Karpas-422 (cell line): ENCODE data around the gene DSCAM. TPM values are rescaled to one million over a fixed set of nuclear protein-coding genes. Genes with fewer than 3 reads are reported as not detected.

Experiments used
- DNase-seq: peaks from one replicate; pipeline ENCODE4 v3.0.0-alpha.2; 2015
- H2AFZ ChIP-seq: fragments of 200-600 bp; sonication (generic); 2 replicates; pipeline ENCODE4 v1.6.1; 2014; ENCODE audit warnings: antibody characterized with exemption, low read length, mixed read lengths
- H3K27ac ChIP-seq: fragments of 200-600 bp; sonication (generic); 2 replicates; pipeline ENCODE4 v1.5.1; 2014; ENCODE audit warnings: mild to moderate bottlenecking, low read length, moderate library complexity
- H3K27me3 ChIP-seq: fragments of 200-600 bp; sonication (generic); 2 replicates; pipeline ENCODE4 v1.6.1; 2014; ENCODE audit warnings: low read length, mixed read lengths
- H3K36me3 ChIP-seq: fragments of 200-600 bp; sonication (generic); 2 replicates; pipeline ENCODE4 v1.6.1; 2014; ENCODE audit warnings: low read length, mixed read lengths; ENCODE audit not compliant: insufficient read depth
- H3K4me1 ChIP-seq: fragments of 200-600 bp; sonication (generic); 2 replicates; pipeline ENCODE4 v1.6.1; 2014; ENCODE audit warnings: mild to moderate bottlenecking, low read length, mixed read lengths
- H3K4me2 ChIP-seq: fragments of 200-600 bp; sonication (generic); 2 replicates; pipeline ENCODE4 v1.6.1; 2014; ENCODE audit warnings: low read length, low read depth, mild to moderate bottlenecking; ENCODE audit not compliant: poor library complexity, severe bottlenecking
- H3K4me3 ChIP-seq: fragments of 200-600 bp; sonication (generic); 2 replicates; pipeline ENCODE4 v1.5.1; 2014; ENCODE audit warnings: mild to moderate bottlenecking, antibody characterized with exemption, low read length, mixed read lengths
- H3K79me2 ChIP-seq: fragments of 200-600 bp; sonication (generic); 2 replicates; pipeline ENCODE4 v1.6.1; 2014; ENCODE audit warnings: mild to moderate bottlenecking, low read length, mixed read lengths
- H3K9ac ChIP-seq: fragments of 200-600 bp; sonication (generic); 2 replicates; pipeline ENCODE4 v1.6.0; 2014; ENCODE audit warnings: low read length
- H3K9me2 ChIP-seq: fragments of 200-600 bp; sonication (generic), shearing (Covaris generic); replicated peaks from 2 replicates; pipeline ENCODE4 v1.6.0; 2014; ENCODE audit warnings: mild to moderate bottlenecking, low read length, moderate library complexity; ENCODE audit not compliant: insufficient read depth
- H3K9me3 ChIP-seq: fragments of 300-700, 200-600 bp; sonication (generic); 2 replicates; pipeline ENCODE4 v1.6.1; 2014; ENCODE audit warnings: low read length, mixed read lengths
- H4K20me1 ChIP-seq: fragments of 200-600 bp; sonication (generic); 2 replicates; pipeline ENCODE4 v1.6.1; 2014; ENCODE audit warnings: mild to moderate bottlenecking, antibody characterized with exemption, low read length, low read depth; ENCODE audit not compliant: insufficient read depth
- total RNA-seq: library from RNA; depleted of rRNA; stranded (reverse); fragments of >200 nt; shearing (Covaris generic); gene quantifications from 2 replicates; pipeline ENCODE4 v1.2.3, GENCODE V29; 2014; ENCODE audit warnings: low replicate concordance

Gene DSCAM
- total RNA-seq, 1 experiment from 2014 or later, result not detected

DNA sequence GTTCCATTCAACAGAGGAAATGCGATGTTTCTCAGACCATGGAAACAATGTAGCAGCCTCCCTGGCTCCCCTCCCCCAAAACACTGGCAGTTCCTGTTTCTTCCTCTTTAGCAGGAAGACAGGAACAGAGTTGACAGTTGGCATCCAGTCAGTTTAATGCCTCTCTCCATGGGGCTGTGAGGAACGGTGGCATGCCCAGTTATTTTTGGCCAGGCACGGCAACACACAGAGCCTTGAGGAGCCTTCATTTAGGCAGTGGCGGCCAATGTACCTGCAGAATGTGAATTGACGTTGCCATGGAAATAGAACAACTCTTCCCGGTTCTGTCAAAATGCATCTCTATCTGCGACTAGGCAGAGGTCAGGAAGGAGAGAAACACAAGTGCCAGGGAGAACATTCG lies 330.6 kb downstream of the DSCAM start:
- peaks cover 22% of the 10 kb centered on the region for H3K9me3 ChIP-seq
- H3K4me3 ChIP-seq, result no peak overlapping the region
- no peak for DNase-seq
- H3K9ac ChIP-seq, result no peak overlapping the region
- no peaks in the 10 kb centered on the region for H3K79me2 ChIP-seq
- no peaks in the 10 kb centered on the region for H4K20me1 ChIP-seq
- no peak overlapping the region for H2AFZ ChIP-seq
- H3K27ac ChIP-seq, result no peak overlapping the region
- H3K27me3 ChIP-seq, result no peaks in the 10 kb centered on the region
- no peaks in the 10 kb centered on the region for H3K4me1 ChIP-seq
- H3K4me2 ChIP-seq, result no peak overlapping the region
- no peaks in the 10 kb centered on the region for H3K36me3 ChIP-seq
- no peaks in the 10 kb centered on the region for H3K9me2 ChIP-seq

DNA sequence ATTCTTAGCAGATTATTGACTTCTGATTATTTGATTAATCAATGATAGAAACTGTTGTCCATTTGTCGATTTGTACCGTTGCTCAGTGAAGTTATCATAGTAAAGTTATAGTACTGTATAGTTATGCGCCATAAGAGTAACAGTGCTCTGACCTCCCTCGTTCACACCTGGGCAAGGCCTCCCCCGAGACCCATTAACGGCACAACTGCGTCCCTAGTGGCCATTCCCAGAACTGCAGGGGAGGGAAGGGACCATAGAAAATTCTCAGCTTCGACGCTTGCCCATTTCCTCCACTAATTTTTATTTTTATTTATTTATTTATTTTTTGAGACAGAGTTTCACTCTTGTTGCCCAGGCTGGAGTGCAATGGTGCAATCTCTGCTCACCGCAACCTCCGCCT lies 334.4 kb downstream of the DSCAM start:
- Histone ChIP-seq H3K9ac (no peak overlapping the region), H3K79me2 (no peaks in the 10 kb centered on the region), H3K9me3 (peaks cover 25% of the 10 kb centered on the region), H4K20me1 (no peaks in the 10 kb centered on the region), H3K4me2 (no peak overlapping the region), H3K4me3 (no peak overlapping the region), H3K27ac (no peak overlapping the region), H3K4me1 (no peaks in the 10 kb centered on the region), H3K36me3 (no peaks in the 10 kb centered on the region), H2AFZ (no peak overlapping the region), H3K27me3 (no peaks in the 10 kb centered on the region), H3K9me2 (no peaks in the 10 kb centered on the region)
- DNase-seq, result peak; percentile 47

DNA sequence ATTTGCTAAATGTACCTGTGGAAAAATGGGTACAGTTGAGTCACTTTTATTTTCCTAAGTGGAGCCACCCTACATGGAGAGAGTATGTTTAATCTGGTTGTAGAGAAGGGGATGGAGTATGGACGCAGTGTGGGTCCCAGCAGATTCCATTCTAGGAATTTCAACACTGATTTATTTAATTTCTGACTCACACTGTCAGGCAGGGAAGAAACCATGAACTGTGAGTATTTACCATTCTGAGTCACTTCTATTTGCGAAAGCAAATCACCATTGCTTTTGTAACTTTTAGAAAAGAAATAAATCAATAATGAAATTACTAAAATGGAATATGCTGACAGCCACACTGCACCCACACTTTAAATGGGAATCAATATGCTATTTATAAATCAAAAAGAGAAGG lies 339.0 kb downstream of the DSCAM start:
- Histone ChIP-seq H3K27me3 (no peaks in the 10 kb centered on the region), H3K9me3 (peaks cover 10% of the 10 kb centered on the region), H4K20me1 (no peaks in the 10 kb centered on the region), H3K9me2 (no peaks in the 10 kb centered on the region), H3K27ac (no peak overlapping the region), H3K36me3 (no peaks in the 10 kb centered on the region; the same call in 1 of the 2 replicates), H3K79me2 (no peaks in the 10 kb centered on the region), H2AFZ (no peak overlapping the region), H3K4me2 (no peak overlapping the region), H3K9ac (no peak overlapping the region), H3K4me1 (no peaks in the 10 kb centered on the region), H3K4me3 (no peak overlapping the region)
- no peak for DNase-seq

DNA sequence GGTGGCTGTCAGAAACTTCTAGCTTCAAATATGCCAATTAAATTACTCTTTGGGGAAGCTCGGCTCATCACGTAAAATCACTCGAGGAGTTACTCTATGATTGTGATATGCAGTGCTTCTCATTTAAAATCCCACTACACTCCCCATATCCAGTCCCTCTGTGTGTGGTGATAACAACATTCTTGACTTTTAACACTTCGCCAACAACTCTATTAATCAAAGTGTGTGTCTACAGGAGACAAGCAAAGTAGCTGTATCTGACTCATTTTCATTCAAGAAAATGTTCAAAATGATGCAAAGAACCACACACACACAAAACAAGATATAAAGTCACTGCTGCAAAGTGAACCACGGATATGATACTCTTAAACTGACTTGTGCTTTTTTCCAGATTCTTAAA lies 341.3 kb downstream of the DSCAM start:
- H3K27me3 ChIP-seq, result no peaks in the 10 kb centered on the region
- H3K27ac ChIP-seq, result no peak overlapping the region
- H3K36me3 ChIP-seq, result no peaks in the 10 kb centered on the region; the same call in 1 of the 2 replicates
- H3K4me3 ChIP-seq, result no peak overlapping the region
- no peak for DNase-seq
- no peaks in the 10 kb centered on the region for H3K4me1 ChIP-seq
- no peak overlapping the region for H2AFZ ChIP-seq
- no peaks in the 10 kb centered on the region for H4K20me1 ChIP-seq
- no peak overlapping the region for H3K4me2 ChIP-seq
- no peaks in the 10 kb centered on the region for H3K9me2 ChIP-seq
- H3K9me3 ChIP-seq, result peaks cover 10% of the 10 kb centered on the region; the same call in 1 of the 2 replicates
- H3K9ac ChIP-seq, result no peak overlapping the region
- no peaks in the 10 kb centered on the region for H3K79me2 ChIP-seq

DNA sequence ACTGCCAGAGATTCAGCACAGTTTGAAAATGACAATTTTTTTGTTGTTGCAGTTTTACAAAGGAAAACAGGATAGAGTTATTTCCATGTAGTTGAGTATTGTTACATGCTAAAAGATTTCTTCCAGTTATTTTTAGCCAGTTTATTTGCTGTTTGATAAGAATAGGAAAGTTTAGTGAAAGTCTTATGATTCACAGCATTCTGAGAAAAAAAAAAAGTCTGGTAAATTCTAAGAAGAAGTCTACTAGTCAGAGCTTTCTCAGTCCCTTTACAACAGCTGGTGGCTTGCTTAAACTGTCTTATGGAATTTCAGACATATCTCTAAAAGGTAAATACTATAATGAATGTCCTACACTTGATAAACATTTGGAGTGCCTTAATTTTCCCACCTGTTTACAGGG lies 341.7 kb downstream of the DSCAM start:
- Histone ChIP-seq H4K20me1 (no peaks in the 10 kb centered on the region), H3K4me3 (no peak overlapping the region), H3K9me2 (no peaks in the 10 kb centered on the region), H3K9me3 (peaks cover 9% of the 10 kb centered on the region; the same call in 1 of the 2 replicates), H3K27ac (no peak overlapping the region), H3K4me2 (no peak overlapping the region), H2AFZ (no peak overlapping the region), H3K79me2 (no peaks in the 10 kb centered on the region), H3K4me1 (no peaks in the 10 kb centered on the region), H3K27me3 (no peaks in the 10 kb centered on the region), H3K9ac (no peak overlapping the region), H3K36me3 (no peaks in the 10 kb centered on the region; the same call in 1 of the 2 replicates)
- no peak for DNase-seq

DNA sequence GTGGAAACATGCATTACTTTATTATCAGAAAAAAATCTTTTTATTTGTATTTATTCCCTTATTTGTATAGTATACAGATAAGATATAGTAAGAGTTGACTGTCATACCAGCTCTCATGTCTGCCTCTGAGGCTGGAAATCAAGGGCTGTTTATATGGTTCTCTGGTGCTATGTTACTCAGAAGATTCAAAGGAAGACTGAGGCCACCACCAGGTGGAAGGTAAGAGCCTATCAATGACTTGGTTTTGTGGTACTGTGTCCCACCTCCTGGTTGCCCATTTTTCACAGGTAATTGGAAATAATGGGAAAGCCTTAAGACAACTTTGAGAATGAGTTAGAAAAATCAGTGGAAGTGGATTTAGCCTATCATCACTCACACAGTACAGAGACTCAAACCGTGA lies 342.1 kb downstream of the DSCAM start:
- DNase-seq, result no peak
- Histone ChIP-seq H3K9me2 (no peaks in the 10 kb centered on the region), H3K27me3 (no peaks in the 10 kb centered on the region), H3K4me2 (no peak overlapping the region), H3K9me3 (peaks cover 10% of the 10 kb centered on the region; the same call in 1 of the 2 replicates), H3K4me1 (no peaks in the 10 kb centered on the region), H3K79me2 (no peaks in the 10 kb centered on the region), H2AFZ (no peak overlapping the region), H3K9ac (no peak overlapping the region), H3K27ac (no peak overlapping the region), H4K20me1 (no peaks in the 10 kb centered on the region), H3K4me3 (no peak overlapping the region), H3K36me3 (no peaks in the 10 kb centered on the region; the same call in 1 of the 2 replicates)

DNA sequence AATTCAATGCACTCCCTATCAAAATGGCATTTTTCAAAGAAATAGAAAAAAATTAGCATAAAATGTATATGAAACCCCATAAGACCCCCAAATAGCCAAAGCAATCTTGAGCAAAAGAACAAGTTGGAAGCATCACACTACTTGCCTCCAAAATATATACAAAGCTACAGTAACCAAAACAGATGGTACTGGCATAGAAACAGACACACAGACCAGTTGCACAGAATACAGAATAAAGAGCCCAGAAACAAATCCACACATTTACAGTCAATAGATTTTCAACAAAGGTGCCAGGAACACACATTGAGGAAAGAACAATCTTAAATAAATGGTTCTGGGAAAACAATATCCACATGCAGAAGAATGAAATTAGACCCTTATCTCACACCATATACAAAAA lies 350.8 kb downstream of the DSCAM start:
- H3K9ac ChIP-seq, result no peak overlapping the region
- H3K4me1 ChIP-seq, result no peaks in the 10 kb centered on the region
- H3K4me2 ChIP-seq, result no peak overlapping the region

DNA sequence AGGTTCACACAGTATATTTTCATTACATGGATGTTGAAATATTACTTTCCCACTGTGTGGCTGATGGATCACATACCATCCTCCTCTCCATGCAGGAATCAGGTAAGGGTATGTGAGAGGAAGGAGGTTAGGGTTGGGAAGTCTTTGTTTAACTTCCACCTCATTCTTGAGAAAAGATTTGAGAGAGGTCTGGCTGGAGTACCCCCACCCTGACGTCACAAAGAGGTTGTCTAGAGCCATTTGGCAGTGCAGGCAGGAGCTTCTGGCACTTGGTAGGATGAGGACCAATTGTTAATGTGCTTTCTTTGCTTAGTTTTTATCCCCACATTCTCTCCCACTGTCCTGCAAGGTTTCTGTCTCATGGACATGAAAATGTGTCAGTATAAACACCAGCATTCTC lies 356.6 kb downstream of the DSCAM start:
- Histone ChIP-seq H3K4me3 (no peak overlapping the region), H3K4me1 (no peaks in the 10 kb centered on the region), H3K9me2 (no peaks in the 10 kb centered on the region), H4K20me1 (no peaks in the 10 kb centered on the region), H3K27me3 (no peaks in the 10 kb centered on the region), H2AFZ (no peak overlapping the region), H3K79me2 (no peaks in the 10 kb centered on the region), H3K4me2 (no peak overlapping the region), H3K36me3 (no peaks in the 10 kb centered on the region), H3K9ac (no peak overlapping the region), H3K27ac (no peak overlapping the region), H3K9me3 (peaks cover 35% of the 10 kb centered on the region)
- DNase-seq, result no peak

More for the DNA sequence above, 350.8 kb downstream of the DSCAM start:
- Histone ChIP-seq H3K27ac (no peak overlapping the region), H3K4me3 (no peak overlapping the region), H3K9me3 (peaks cover 27% of the 10 kb centered on the region), H2AFZ (no peak overlapping the region), H3K36me3 (no peaks in the 10 kb centered on the region), H3K9me2 (no peaks in the 10 kb centered on the region), H4K20me1 (no peaks in the 10 kb centered on the region), H3K79me2 (no peaks in the 10 kb centered on the region), H3K27me3 (no peaks in the 10 kb centered on the region)
- DNase-seq, result no peak

DNA sequence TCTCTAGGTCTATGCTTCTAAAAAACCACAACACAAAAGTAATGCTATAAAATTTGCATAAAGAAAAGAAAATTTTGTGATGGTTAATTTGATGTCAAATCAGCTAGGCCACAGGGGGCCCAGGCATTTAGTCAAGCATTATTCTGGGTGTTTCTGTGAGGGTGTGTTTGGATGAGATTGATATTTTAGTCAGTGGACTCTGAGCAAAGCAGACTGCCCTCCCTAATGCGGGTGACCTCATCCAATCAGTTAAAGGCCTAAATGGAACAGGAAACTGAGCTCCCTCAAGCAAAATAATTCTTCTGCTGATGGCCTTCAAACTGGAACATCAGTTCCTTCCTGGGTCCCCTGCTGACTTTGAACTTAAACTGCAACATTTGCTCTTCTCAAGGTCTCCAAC lies 358.0 kb downstream of the DSCAM start:
- H3K36me3 ChIP-seq, result no peaks in the 10 kb centered on the region
- no peaks in the 10 kb centered on the region for H3K27me3 ChIP-seq
- no peaks in the 10 kb centered on the region for H3K4me1 ChIP-seq

More for the DNA sequence above, 358.0 kb downstream of the DSCAM start:
- peaks cover 28% of the 10 kb centered on the region for H3K9me3 ChIP-seq
- no peak overlapping the region for H3K4me3 ChIP-seq
- no peaks in the 10 kb centered on the region for H3K79me2 ChIP-seq
- H2AFZ ChIP-seq, result no peak overlapping the region
- no peaks in the 10 kb centered on the region for H4K20me1 ChIP-seq
- no peak overlapping the region for H3K9ac ChIP-seq
- H3K4me2 ChIP-seq, result no peak overlapping the region
- no peak for DNase-seq
- H3K9me2 ChIP-seq, result no peaks in the 10 kb centered on the region
- H3K27ac ChIP-seq, result no peak overlapping the region
